Esophagus squamous epithelium (tissue), 4 donors: ENCODE results near the gene ABR.

ENCODE experiments used
- POLR2A ChIP-seq, 4 donors: fragments of 450-650 bp; IDR thresholded peaks; one replicate each; pipeline ENCODE4 v1.6.1; 2017; ENCODE audit warnings: antibody characterized with exemption in 4 of 4, mild to moderate bottlenecking in 4 of 4, moderate library complexity in 3 of 4
- TF ChIP-seq, protein P1 (sequence below), 6 experiments: fragments of 450-650 bp in 4 of 6; fragments of 200-600 bp in 2 of 6; sonication (generic) in 2 of 6; IDR thresholded peaks; one replicate each; pipeline ENCODE4 v1.5.1; 2016 to 2019; ENCODE audit warnings: antibody characterized with exemption in 6 of 6, mild to moderate bottlenecking in 4 of 6, moderate library complexity in 4 of 6

DNA sequence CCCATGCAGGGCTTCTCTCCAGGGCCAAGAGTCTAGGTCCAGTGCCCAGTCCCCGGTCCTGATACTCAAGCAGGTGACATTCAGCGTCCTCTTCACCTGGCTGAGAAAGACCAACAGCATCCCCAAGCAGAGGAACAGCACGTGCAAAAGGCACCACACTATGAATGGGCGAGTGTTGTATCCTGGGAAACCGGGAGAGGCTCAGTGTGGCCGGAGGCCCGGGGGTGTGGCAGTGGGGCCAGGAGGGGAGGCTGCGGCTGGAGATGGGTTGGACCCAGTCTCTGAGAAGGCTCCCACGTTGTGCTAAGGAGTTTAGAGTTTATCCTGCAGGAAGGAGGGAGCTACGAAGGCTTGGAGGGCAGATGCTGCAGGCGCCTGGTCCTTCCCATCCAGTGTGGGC is 13.5 kb downstream of the ABR start:
- TF ChIP-seq, protein P1, sequence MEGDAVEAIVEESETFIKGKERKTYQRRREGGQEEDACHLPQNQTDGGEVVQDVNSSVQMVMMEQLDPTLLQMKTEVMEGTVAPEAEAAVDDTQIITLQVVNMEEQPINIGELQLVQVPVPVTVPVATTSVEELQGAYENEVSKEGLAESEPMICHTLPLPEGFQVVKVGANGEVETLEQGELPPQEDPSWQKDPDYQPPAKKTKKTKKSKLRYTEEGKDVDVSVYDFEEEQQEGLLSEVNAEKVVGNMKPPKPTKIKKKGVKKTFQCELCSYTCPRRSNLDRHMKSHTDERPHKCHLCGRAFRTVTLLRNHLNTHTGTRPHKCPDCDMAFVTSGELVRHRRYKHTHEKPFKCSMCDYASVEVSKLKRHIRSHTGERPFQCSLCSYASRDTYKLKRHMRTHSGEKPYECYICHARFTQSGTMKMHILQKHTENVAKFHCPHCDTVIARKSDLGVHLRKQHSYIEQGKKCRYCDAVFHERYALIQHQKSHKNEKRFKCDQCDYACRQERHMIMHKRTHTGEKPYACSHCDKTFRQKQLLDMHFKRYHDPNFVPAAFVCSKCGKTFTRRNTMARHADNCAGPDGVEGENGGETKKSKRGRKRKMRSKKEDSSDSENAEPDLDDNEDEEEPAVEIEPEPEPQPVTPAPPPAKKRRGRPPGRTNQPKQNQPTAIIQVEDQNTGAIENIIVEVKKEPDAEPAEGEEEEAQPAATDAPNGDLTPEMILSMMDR (IDR thresholded peaks at IDR 0.05), result no peak
- TF ChIP-seq POLR2A (IDR thresholded peaks at IDR 0.05), result no peak
